Measurements from ENCODE around the gene LRRFIP2. TPM values are rescaled to one million over a fixed set of nuclear protein-coding genes. Genes with fewer than 3 reads are reported as not detected.

LRRFIP2 gene
- total RNA-seq, 2 donors from 2014 or later: 102 to 134 TPM

- intact Hi-C loops (cut with DNase I): no loop called here
- Histone ChIP-seq H3K9me3 (no peaks in the 10 kb centered on the region), H3K4me3 (no peak overlapping the region), H3K4me1 (replicated peaks) (peaks cover 9% of the 10 kb centered on the region), H3K36me3 (no peaks in the 10 kb centered on the region), H3K27ac (peak overlapping the region; percentile 57 to 83), H3K27me3 (replicated peaks; ENCODE audit: insufficient read depth) (no peaks in the 10 kb centered on the region)
- no peak for DNase-seq (ENCODE audit: low spot score)
- 62% methylated on average over 7 of the region's 7 CpGs for WGBS
- no peak for TF ChIP-seq POLR2A (IDR thresholded peaks at IDR 0.05)
- TF ChIP-seq POLR2AphosphoS5 (IDR thresholded peaks at IDR 0.05): no peak
- no peak for TF ChIP-seq CTCF (IDR thresholded peaks at IDR 0.05)
These were observed 143.2 kb downstream of the LRRFIP2 start for GRCh38 chr3:37031096-37031682.

- Histone ChIP-seq H3K4me3 (no peak overlapping the region), H3K9me3 (no peaks in the 10 kb centered on the region), H3K27ac (peak overlapping the region; percentile 57 to 83), H3K27me3 (replicated peaks; ENCODE audit: insufficient read depth) (no peaks in the 10 kb centered on the region), H3K4me1 (replicated peaks) (peaks cover 9% of the 10 kb centered on the region), H3K36me3 (no peaks in the 10 kb centered on the region)
- WGBS: 14% methylated on average over 3 of the region's 3 CpGs
- DNase-seq (ENCODE audit: low spot score): no peak
- intact Hi-C loops (cut with DNase I): no loop called here
- TF ChIP-seq POLR2A (IDR thresholded peaks at IDR 0.05) (no peak), POLR2AphosphoS5 (IDR thresholded peaks at IDR 0.05) (no peak), CTCF (IDR thresholded peaks at IDR 0.05) (no peak)
These were observed 143.8 kb downstream of the LRRFIP2 start for GRCh38 chr3:37030588-37030987.

GRCh38 chr3:37029516-37030163, 144.7 kb downstream of the LRRFIP2 start:
- TF ChIP-seq POLR2AphosphoS5 (IDR thresholded peaks at IDR 0.05) (no peak), CTCF (IDR thresholded peaks at IDR 0.05) (no peak), POLR2A (IDR thresholded peaks at IDR 0.05) (no peak)
- Histone ChIP-seq H3K4me3 (no peak overlapping the region), H3K27ac (peak overlapping the region; percentile 57 to 83), H3K9me3 (no peaks in the 10 kb centered on the region), H3K27me3 (replicated peaks; ENCODE audit: insufficient read depth) (no peaks in the 10 kb centered on the region), H3K36me3 (no peaks in the 10 kb centered on the region), H3K4me1 (replicated peaks) (peaks cover 9% of the 10 kb centered on the region)
- intact Hi-C loops (cut with DNase I): no loop called here
- no peak for DNase-seq (ENCODE audit: low spot score)

- H3K27me3 ChIP-seq (replicated peaks; ENCODE audit: insufficient read depth): no peaks in the 10 kb centered on the region
- H3K4me1 ChIP-seq (replicated peaks): peaks cover 9% of the 10 kb centered on the region
- H3K36me3 ChIP-seq: no peaks in the 10 kb centered on the region
- H3K27ac ChIP-seq: peak overlapping the region; percentile 57 to 83
- DNase-seq (ENCODE audit: low spot score): no peak
- no peak overlapping the region for H3K4me3 ChIP-seq
- WGBS: 68% methylated on average over 1 of the region's 1 CpG
- TF ChIP-seq CTCF (IDR thresholded peaks at IDR 0.05) (no peak), POLR2A (IDR thresholded peaks at IDR 0.05) (no peak), POLR2AphosphoS5 (IDR thresholded peaks at IDR 0.05) (no peak)
- intact Hi-C loops (cut with DNase I): no loop called here
- H3K9me3 ChIP-seq: no peaks in the 10 kb centered on the region
These were observed 145.3 kb downstream of the LRRFIP2 start for GRCh38 chr3:37029111-37029510.

- TF ChIP-seq POLR2A (IDR thresholded peaks at IDR 0.05) (no peak), POLR2AphosphoS5 (IDR thresholded peaks at IDR 0.05) (no peak), CTCF (IDR thresholded peaks at IDR 0.05) (no peak)
- Histone ChIP-seq H3K9me3 (no peaks in the 10 kb centered on the region), H3K4me3 (no peak overlapping the region), H3K27ac (peak overlapping the region in 1 of 2 donors; percentile 83), H3K27me3 (replicated peaks; ENCODE audit: insufficient read depth) (no peaks in the 10 kb centered on the region), H3K4me1 (replicated peaks) (peaks cover 9% of the 10 kb centered on the region), H3K36me3 (no peaks in the 10 kb centered on the region)
- DNase-seq (ENCODE audit: low spot score): no peak
- 54% methylated on average over 1 of the region's 1 CpG for WGBS
- intact Hi-C loops (cut with DNase I): no loop called here
These were observed 146.1 kb downstream of the LRRFIP2 start for GRCh38 chr3:37028329-37028728.
